ENCODE results near the gene SEC14L2. TPM values are rescaled to one million over a fixed set of nuclear protein-coding genes. Genes with fewer than 3 reads are reported as not detected.

Gene SEC14L2
- total RNA-seq, 1 donor from 2014 or later, result 9.6 TPM

DNA sequence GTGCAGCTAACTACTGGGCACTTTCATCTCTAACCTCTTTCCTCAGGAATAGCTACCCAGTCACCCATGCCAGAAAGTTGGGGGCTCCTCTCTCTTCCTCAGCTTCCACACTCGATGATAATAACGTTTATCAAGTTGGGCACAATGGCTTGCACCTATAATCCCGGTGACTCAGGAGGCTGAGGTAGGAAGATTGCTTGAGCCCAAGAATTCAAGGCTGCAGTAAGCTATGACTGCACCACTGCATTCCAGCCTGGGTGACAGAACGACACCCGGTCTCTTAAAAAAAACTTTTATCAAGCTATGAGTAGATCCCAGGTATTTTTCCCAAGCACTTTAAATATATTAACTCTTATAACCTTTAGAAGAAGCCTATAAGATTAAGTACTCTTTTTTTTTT, 42.2 kb upstream of the SEC14L2 start:
- Mint-ChIP-seq H3K4me1 (ENCODE audit: unreplicated experiment) (peaks cover 31% of the 10 kb centered on the region), H3K27me3 (no peaks in the 10 kb centered on the region), H3K9me3 (no peaks in the 10 kb centered on the region), H3K4me3 (peak overlapping the region; percentile 99), H3K36me3 (peaks cover 20% of the 10 kb centered on the region), H3K27ac (peak overlapping the region; percentile 16)
- no peak for DNase-seq (ENCODE audit: extremely low spot score, unreplicated experiment)
- TF ChIP-seq, protein P1, sequence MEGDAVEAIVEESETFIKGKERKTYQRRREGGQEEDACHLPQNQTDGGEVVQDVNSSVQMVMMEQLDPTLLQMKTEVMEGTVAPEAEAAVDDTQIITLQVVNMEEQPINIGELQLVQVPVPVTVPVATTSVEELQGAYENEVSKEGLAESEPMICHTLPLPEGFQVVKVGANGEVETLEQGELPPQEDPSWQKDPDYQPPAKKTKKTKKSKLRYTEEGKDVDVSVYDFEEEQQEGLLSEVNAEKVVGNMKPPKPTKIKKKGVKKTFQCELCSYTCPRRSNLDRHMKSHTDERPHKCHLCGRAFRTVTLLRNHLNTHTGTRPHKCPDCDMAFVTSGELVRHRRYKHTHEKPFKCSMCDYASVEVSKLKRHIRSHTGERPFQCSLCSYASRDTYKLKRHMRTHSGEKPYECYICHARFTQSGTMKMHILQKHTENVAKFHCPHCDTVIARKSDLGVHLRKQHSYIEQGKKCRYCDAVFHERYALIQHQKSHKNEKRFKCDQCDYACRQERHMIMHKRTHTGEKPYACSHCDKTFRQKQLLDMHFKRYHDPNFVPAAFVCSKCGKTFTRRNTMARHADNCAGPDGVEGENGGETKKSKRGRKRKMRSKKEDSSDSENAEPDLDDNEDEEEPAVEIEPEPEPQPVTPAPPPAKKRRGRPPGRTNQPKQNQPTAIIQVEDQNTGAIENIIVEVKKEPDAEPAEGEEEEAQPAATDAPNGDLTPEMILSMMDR (conservative IDR thresholded peaks at IDR 0.05), result no peak

DNA sequence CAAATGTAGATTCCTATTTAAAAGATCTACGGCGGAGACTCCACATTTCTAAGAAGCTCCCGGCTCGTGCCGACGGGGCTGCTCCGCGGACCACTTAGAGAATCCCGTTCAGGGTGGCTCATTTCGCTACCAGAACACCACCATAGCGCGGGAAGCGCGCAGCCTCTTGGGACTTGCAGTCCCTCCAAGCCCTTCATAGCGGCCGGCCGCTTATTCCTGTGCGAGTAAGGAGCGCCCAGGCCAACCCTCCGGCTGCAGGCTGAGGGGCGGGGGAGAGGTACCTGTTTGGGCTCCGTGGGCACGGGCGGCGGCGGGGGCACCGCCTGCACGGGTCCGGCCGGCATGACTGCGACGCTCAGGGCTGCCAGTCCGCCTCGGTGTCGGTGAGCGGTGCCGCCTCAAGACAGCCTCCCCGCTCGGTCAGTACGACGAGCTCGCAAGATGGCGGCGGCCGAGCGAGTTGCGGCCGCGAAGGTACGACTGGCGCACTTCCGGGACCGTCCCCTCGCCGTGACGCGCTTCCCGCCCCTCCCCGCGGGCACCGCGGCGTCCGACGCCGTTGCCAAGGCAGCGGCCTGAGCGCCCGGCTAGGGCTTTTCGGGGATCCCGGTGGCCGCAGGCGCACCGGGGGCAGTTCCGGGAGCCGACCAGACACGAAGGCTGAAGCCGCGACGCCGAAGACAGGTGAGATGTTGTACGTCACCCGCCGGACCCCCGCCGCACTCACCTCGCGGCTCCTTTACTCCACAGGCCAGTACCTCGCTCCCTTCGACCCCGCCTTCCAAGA, 40.2 kb upstream of the SEC14L2 start, which contains the start of the genes CCDC157 and SF3A1:
CCDC157 (plus strand) TSS at position 559 of the 787 bp plus-strand sequence. CDS start 8,994 bp downstream, outside the sequence.
SF3A1 (minus strand) TSS at position 446 of the 787 bp plus-strand sequence; CDS start at position 344, 102 bp downstream.
- Mint-ChIP-seq H3K27ac (peak within 1 kb of the TSS; percentile 99), H3K4me1 (ENCODE audit: unreplicated experiment) (peaks cover 31% of the 10 kb centered on the region), H3K36me3 (peaks cover 9% of the 10 kb centered on the region), H3K27me3 (no peaks in the 10 kb centered on the region), H3K4me3 (peak within 1 kb of the TSS; percentile 99), H3K9me3 (no peaks in the 10 kb centered on the region)
- TF ChIP-seq, protein P1 (conservative IDR thresholded peaks at IDR 0.05), result peak; percentile 22
- peak; percentile 92 for DNase-seq (ENCODE audit: extremely low spot score, unreplicated experiment)

DNA sequence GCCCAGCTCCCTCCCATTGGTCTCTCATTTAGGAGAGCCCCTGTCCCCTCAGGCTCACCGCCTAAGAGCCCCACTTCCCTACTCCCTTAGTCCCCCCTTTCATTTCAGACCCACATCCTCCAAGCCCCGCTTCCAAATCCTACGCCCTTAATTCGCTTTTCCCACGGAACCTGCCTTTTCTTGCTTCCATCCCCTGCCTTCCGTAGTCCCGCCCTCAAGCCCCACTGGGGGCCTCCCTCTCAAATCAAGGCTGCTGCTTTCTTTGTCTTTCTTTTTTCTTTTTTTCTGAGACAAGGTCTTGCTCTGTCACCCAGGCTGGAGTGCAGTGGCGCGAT, 39.6 kb upstream of the SEC14L2 start:
- Mint-ChIP-seq H3K4me3 (peak overlapping the region; percentile 99), H3K4me1 (ENCODE audit: unreplicated experiment) (peaks cover 32% of the 10 kb centered on the region), H3K27ac (peak overlapping the region; percentile 99), H3K9me3 (no peaks in the 10 kb centered on the region), H3K27me3 (no peaks in the 10 kb centered on the region), H3K36me3 (peaks cover 8% of the 10 kb centered on the region)
- no peak for DNase-seq (ENCODE audit: extremely low spot score, unreplicated experiment)
- TF ChIP-seq, protein P1 (conservative IDR thresholded peaks at IDR 0.05), result no peak

DNA sequence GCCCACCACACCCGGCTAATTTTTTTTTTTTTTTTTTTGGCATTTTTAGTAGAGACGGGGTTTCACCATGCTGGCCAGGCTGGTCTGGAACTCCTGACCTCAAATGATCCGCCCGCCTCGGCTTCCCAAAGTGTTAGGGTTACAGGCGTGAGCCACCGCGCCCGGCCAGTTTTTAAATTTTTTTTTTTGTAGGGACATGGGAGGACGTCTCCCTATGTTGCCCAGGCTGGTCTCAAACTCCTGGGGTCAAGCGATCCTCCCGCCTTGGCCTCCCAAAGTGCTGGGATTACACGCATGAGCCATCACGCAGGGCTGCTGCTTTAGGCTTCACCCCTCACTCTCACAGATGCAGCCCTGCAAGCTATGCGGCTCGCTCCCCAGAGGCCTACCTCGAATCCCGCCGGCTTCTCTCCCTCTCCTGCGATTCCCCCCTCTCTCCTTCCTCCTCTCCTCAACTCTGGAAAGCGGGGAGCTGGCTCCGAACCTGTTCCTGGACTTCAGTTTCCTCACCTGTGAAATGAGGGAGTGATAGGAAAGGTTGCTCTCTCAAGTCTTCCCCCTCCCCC, 39.1 kb upstream of the SEC14L2 start:
- Mint-ChIP-seq H3K4me1 (ENCODE audit: unreplicated experiment) (peaks cover 37% of the 10 kb centered on the region), H3K36me3 (peaks cover 12% of the 10 kb centered on the region), H3K27me3 (no peaks in the 10 kb centered on the region), H3K27ac (peak overlapping the region; percentile 99), H3K9me3 (no peaks in the 10 kb centered on the region), H3K4me3 (peak overlapping the region; percentile 99)
- TF ChIP-seq, protein P1 (conservative IDR thresholded peaks at IDR 0.05), result no peak
- no peak for DNase-seq (ENCODE audit: extremely low spot score, unreplicated experiment)

DNA sequence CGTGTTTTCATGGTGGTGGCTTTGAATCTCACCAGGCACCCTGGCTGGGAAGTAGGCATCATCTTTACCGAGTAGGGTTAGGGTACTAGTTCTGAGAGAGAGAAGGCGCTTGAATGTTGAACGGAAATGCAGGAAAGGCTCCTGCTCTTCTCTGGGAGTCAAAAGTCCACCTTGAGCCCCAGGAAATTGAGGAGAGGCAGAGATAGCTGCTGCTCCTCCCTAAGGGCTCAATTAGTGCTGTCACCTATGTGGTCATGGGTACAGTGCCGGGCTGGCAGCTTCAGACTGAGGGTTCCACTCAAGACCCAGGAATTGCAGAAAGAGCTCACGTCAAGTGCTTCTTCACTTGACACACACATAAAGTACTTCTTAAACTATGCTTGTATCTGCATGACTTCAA, 38.3 kb upstream of the SEC14L2 start:
- Mint-ChIP-seq H3K27me3 (no peaks in the 10 kb centered on the region), H3K4me3 (peak overlapping the region; percentile 99), H3K27ac (peak overlapping the region; percentile 90), H3K36me3 (peaks cover 12% of the 10 kb centered on the region), H3K4me1 (ENCODE audit: unreplicated experiment) (peaks cover 35% of the 10 kb centered on the region), H3K9me3 (no peaks in the 10 kb centered on the region)
- TF ChIP-seq, protein P1 (conservative IDR thresholded peaks at IDR 0.05), result no peak
- no peak for DNase-seq (ENCODE audit: extremely low spot score, unreplicated experiment)
